ENCODE data around the gene DGCR8. TPM values are rescaled to one million over a fixed set of nuclear protein-coding genes. Genes with fewer than 3 reads are reported as not detected.

DGCR8 gene
- total and polyA plus RNA-seq, 12 donors = 8.3 to 26.3 (median 14.0) TPM

- no peak for ATAC-seq
- DNase-seq = no peak
- Histone ChIP-seq H3K36me3 (peaks cover 0 to 57% (median 47%) of the 10 kb centered on the region in 9 donors), H3K27me3 (no peaks in the 10 kb centered on the region), H3K4me1 (peaks cover 32 to 51% (median 46%) of the 10 kb centered on the region in 9 donors), H3K27ac (no peak overlapping the region), H3K9me3 (no peaks in the 10 kb centered on the region), H3K4me3 (no peak overlapping the region)
- no peak for TF ChIP-seq CTCF (IDR thresholded peaks at IDR 0.05)
- intact Hi-C loops (cut with DNase I) = loop anchor here in 1 of 10 donors (5.0 kb wide), 1 partner anchor 58 kb away; no protein-coding TSS in a partner anchor
- 92 to 96% methylated on average over 20 of the region's 20 CpGs for WGBS, 2 donors
Observed at GRCh38 chr22:20085651-20086050, 5.6 kb downstream of the DGCR8 start.

- 88 to 91% methylated on average over 24 of the region's 24 CpGs for WGBS, 2 donors
- H3K9me3 ChIP-seq = no peaks in the 10 kb centered on the region
- DNase-seq (no peak), ATAC-seq (no peak)
- no peak overlapping the region for H3K4me3 ChIP-seq
- H3K36me3 ChIP-seq = peaks cover 0 to 62% (median 52%) of the 10 kb centered on the region in 9 donors
- peaks cover 30 to 46% (median 41%) of the 10 kb centered on the region in 9 donors for H3K4me1 ChIP-seq
- TF ChIP-seq CTCF (IDR thresholded peaks at IDR 0.05) = no peak
- intact Hi-C loops (cut with DNase I) = loop anchor here in 1 of 10 donors (5.0 kb wide), 1 partner anchor 59 kb away; no protein-coding TSS in a partner anchor
- H3K27me3 ChIP-seq = no peaks in the 10 kb centered on the region
- H3K27ac ChIP-seq = no peak overlapping the region
Observed at GRCh38 chr22:20086101-20086599, 6.1 kb downstream of the DGCR8 start.

- intact Hi-C loops (cut with DNase I) = loop anchor here in 1 of 10 donors (5.0 kb wide), 1 partner anchor 59 kb away; no protein-coding TSS in a partner anchor
- no peak overlapping the region for H3K4me3 ChIP-seq
- no peaks in the 10 kb centered on the region for H3K27me3 ChIP-seq
- no peak for TF ChIP-seq CTCF (IDR thresholded peaks at IDR 0.05)
- H3K9me3 ChIP-seq = no peaks in the 10 kb centered on the region
- no peak overlapping the region for H3K27ac ChIP-seq
- 96 to 97% methylated on average over 5 of the region's 5 CpGs for WGBS, 2 donors
- DNase-seq (no peak), ATAC-seq (no peak)
- H3K4me1 ChIP-seq = peaks cover 23 to 40% (median 35%) of the 10 kb centered on the region in 9 donors
- H3K36me3 ChIP-seq = peaks cover 0 to 68% (median 57%) of the 10 kb centered on the region in 9 donors
Observed at GRCh38 chr22:20086763-20087162, 6.7 kb downstream of the DGCR8 start.

GRCh38 chr22:20087319-20088262 lies 7.5 kb downstream of the DGCR8 start:
- Histone ChIP-seq H3K36me3 (peaks cover 2 to 76% (median 65%) of the 10 kb centered on the region in 9 donors), H3K9me3 (no peaks in the 10 kb centered on the region), H3K4me1 (peaks cover 20 to 32% (median 27%) of the 10 kb centered on the region in 9 donors), H3K27ac (peak overlapping the region in 1 of 10 donors; percentile 10), H3K27me3 (no peaks in the 10 kb centered on the region), H3K4me3 (no peak overlapping the region)
- intact Hi-C loops (cut with DNase I) = loop anchor here in 1 of 10 donors (5.0 kb wide), 1 partner anchor 60 kb away; no protein-coding TSS in a partner anchor
- no peak for TF ChIP-seq CTCF (IDR thresholded peaks at IDR 0.05)
- ATAC-seq (no peak), DNase-seq (no peak)
- 91 to 93% methylated on average over 14 of the region's 14 CpGs for WGBS, 2 donors

Measured in heart right ventricle (tissue), 16 donors.